K562 (cell line): Measurements from ENCODE around the gene CISD3. TPM values are rescaled to one million over a fixed set of nuclear protein-coding genes. Genes with fewer than 3 reads are reported as not detected.

Source experiments
- CREB3 ChIP-seq: fragments of 450-650 bp; conservative IDR thresholded peaks from 2 replicates; pipeline ENCODE4 v1.6.1; 2016; ENCODE audit warnings: missing genetic modification characterization, low read depth, mild to moderate bottlenecking, missing compliant biosample characterization, moderate library complexity
- POU5F1 ChIP-seq: fragments of 150-350 bp; IDR thresholded peaks from 2 replicates; pipeline ENCODE4 v1.6.1; 2014; ENCODE audit warnings: borderline replicate concordance, low read length, low read depth, mild to moderate bottlenecking; ENCODE audit not compliant: partially characterized antibody
- RREB1 ChIP-seq: fragments of 250-450 bp; sonication (Bioruptor Pico); IDR thresholded peaks from 2 replicates; pipeline ENCODE4 v1.4.0; 2020
- SIRT6 ChIP-seq: IDR thresholded peaks from one replicate; pipeline ENCODE4 v1.6.1; 2012; ENCODE audit warnings: low read depth, mild to moderate bottlenecking, control low read depth, inconsistent platforms, low read length, moderate library complexity
- SMARCE1 ChIP-seq: fragments of 450-650 bp; IDR thresholded peaks from 2 replicates; pipeline ENCODE4 v1.7.1; 2016; ENCODE audit warnings: mild to moderate bottlenecking
- STAG1 ChIP-seq: sonication (generic); formaldehyde crosslinking; IDR thresholded peaks from 2 replicates; pipeline ENCODE4 v1.5.0; 2020; ENCODE audit warnings: missing genetic modification reagents, borderline replicate concordance
- ZBTB2 ChIP-seq: fragments of 450-650 bp; IDR thresholded peaks from 2 replicates; pipeline ENCODE4 v1.6.1; 2016; ENCODE audit warnings: antibody characterized with exemption
- ZEB2 ChIP-seq: fragments of 450-650 bp; IDR thresholded peaks from 2 replicates; pipeline ENCODE4 v1.6.1; 2016
- ZNF764 ChIP-seq: fragments of 250-450 bp; sonication (Bioruptor Pico); IDR thresholded peaks from 2 replicates; pipeline ENCODE4 v1.4.0; 2020; ENCODE audit warnings: low read depth, mild to moderate bottlenecking, moderate library complexity
- polyA plus RNA-seq, 8 experiments: library from polyadenylated mRNA; depleted of rRNA in 4 of 8; stranded (reverse) in 5 of 8; unstranded in 3 of 8; fragments of >200 nt; fragmentation: Nextera tagmentation in 2 of 8; fragmentation: Illumina TruSeq in 1 of 8; extraction: Ambion mirVana in 2 of 8; extraction: Trizol in 1 of 8; gene quantifications; 2 replicates each; pipeline versions ENCODE4 v1.2.1 to v1.2.3, GENCODE V29; 2011 to 2014; ENCODE audit warnings: inconsistent platforms in 1 of 8, missing spikeins in 1 of 8
- total RNA-seq, 7 experiments: library from RNA; depleted of rRNA in 6 of 7; stranded (reverse); fragments of >200 nt in 6 of 7; fragmentation: Illumina TruSeq in 2 of 7; extraction: Trizol in 2 of 7; gene quantifications; 2 replicates each; pipeline versions ENCODE4 v1.2.1 to v1.2.3, GENCODE V29; 2011 to 2021; ENCODE audit warnings: low replicate concordance in 1 of 7
- TF ChIP-seq, protein P1 (sequence below): fragments of 450-650 bp; IDR thresholded peaks from 2 replicates; pipeline ENCODE4 v1.7.0; 2016; ENCODE audit warnings: borderline replicate concordance

The CISD3 gene
- total and polyA plus RNA-seq, 9 of the 15 experiments (the other 6 are each of a cell fraction or from before 2014, with no cell fraction given), result 5.0 to 60.7 (median 15.7) TPM

DNA sequence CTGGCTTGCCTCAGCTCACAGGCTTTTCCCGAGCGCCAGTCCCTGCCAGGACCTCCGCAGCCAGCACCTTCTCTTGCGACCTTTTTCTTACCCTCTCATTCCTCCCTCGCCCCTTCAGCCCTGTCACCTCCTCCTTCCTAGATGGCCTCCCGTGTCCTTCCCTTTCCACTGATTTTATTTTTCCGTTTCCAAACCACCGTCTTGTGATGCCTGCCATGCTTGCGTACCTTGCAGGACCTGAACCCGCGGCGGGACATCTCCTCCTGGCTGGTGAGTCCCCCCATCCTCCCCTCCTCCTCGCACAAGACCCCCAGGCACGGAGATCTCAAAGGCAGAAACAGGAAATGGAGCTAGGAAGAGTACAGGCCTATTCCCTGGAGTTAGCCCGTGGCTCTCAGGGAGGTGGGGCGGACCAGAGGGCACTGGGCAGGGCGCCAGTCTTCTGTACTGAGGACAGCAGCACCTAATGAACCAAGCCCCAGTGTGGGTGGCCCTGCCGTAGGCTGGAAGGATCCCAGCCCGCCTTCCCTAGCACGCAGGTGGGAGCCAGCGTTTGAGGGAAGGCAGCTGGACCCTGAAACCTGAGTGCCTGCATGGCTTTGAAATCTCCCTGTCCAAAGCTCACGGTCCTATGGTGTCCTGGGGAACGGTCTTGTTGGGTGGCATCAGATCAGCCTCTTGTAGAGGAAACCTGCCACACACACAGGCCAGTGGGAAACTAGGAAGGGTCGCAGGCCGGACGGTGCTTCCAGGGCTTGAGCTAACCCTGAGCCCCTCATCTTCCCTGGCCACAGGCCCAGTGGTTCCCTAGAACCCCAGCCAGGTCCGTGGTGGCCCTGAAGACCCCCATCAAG lies 612 bp downstream of the CISD3 start (continued):
- TF ChIP-seq RREB1 (CRISPR knock-in tag) (no peak), CREB3 (tag) (no peak), ZEB2 (no peak), SIRT6 (no peak), SMARCE1 (peak; percentile 39; the same call in 1 of the 2 replicates), ZNF764 (no peak), ZBTB2 (peak; percentile 63; the same call in 1 of the 2 replicates), STAG1 (CRISPR knock-in tag) (no peak), POU5F1 (no peak)
- TF ChIP-seq, protein P1, sequence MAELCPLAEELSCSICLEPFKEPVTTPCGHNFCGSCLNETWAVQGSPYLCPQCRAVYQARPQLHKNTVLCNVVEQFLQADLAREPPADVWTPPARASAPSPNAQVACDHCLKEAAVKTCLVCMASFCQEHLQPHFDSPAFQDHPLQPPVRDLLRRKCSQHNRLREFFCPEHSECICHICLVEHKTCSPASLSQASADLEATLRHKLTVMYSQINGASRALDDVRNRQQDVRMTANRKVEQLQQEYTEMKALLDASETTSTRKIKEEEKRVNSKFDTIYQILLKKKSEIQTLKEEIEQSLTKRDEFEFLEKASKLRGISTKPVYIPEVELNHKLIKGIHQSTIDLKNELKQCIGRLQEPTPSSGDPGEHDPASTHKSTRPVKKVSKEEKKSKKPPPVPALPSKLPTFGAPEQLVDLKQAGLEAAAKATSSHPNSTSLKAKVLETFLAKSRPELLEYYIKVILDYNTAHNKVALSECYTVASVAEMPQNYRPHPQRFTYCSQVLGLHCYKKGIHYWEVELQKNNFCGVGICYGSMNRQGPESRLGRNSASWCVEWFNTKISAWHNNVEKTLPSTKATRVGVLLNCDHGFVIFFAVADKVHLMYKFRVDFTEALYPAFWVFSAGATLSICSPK, result no peak
- TF ChIP-seq, all 486 proteins: peak for 40
